ENCODE data around the gene PRM1.
A peak's percentile ranks its signal among the peaks of the same experiment; 100 is the strongest.

PRM1 gene

GRCh38 chr16:11233727-11234376 lies 47.3 kb downstream of the PRM1 start:
- DNase-seq, result no peak

GRCh38 chr16:11232852-11233726 lies 48.0 kb downstream of the PRM1 start:
- peak; percentile 66 to 68 for DNase-seq

GRCh38 chr16:11232302-11232851 lies 48.8 kb downstream of the PRM1 start:
- no peak for DNase-seq

GRCh38 chr16:11231367-11231970 lies 49.7 kb downstream of the PRM1 start:
- DNase-seq, result no peak
